Smooth muscle cell (in vitro differentiated cells): ENCODE results near the gene CD53. TPM values are rescaled to one million over a fixed set of nuclear protein-coding genes. Genes with fewer than 3 reads are reported as not detected.

ENCODE experiments used
- DNase-seq: peaks from one replicate; lab custom pipeline; 2025; ENCODE audit not compliant: unreplicated experiment; lab: John Stamatoyannopoulos, UW
- H2AFZ ChIP-seq: fragments of 200-600 bp; sonication (generic); 2 replicates; pipeline ENCODE4 v1.6.0; 2016; ENCODE audit warnings: antibody characterized with exemption, low read depth, mild to moderate bottlenecking
- H3F3A ChIP-seq: fragments of 200-600 bp; sonication (generic); 2 replicates; pipeline ENCODE4 v1.6.0; 2017; ENCODE audit warnings: antibody characterized with exemption, low read depth
- H3K27ac ChIP-seq: fragments of 200-600 bp; sonication (generic); 2 replicates; pipeline ENCODE4 v1.5.1; 2016; ENCODE audit warnings: low read depth, mild to moderate bottlenecking
- H3K27me3 ChIP-seq: fragments of 200-600 bp; sonication (generic); 2 replicates; pipeline ENCODE4 v1.6.1; 2016; ENCODE audit warnings: low read depth, mild to moderate bottlenecking
- H3K36me3 ChIP-seq: fragments of 200-600 bp; sonication (generic); 2 replicates; pipeline ENCODE4 v1.5.1; 2016; ENCODE audit warnings: low read depth
- H3K4me1 ChIP-seq: fragments of 200-600 bp; sonication (generic); 2 replicates; pipeline ENCODE4 v1.5.1; 2016; ENCODE audit warnings: low read depth
- H3K4me2 ChIP-seq: fragments of 200-600 bp; sonication (generic); 2 replicates; pipeline ENCODE4 v1.6.0; 2016; ENCODE audit warnings: mild to moderate bottlenecking
- H3K4me3 ChIP-seq: fragments of 200-600 bp; sonication (generic); 2 replicates; pipeline ENCODE4 v1.5.1; 2016; ENCODE audit warnings: mild to moderate bottlenecking
- H3K79me2 ChIP-seq: fragments of 200-600 bp; sonication (generic); 2 replicates; pipeline ENCODE4 v1.6.0; 2016; ENCODE audit warnings: low read depth, mild to moderate bottlenecking
- H3K9ac ChIP-seq: fragments of 200-600 bp; sonication (generic); 2 replicates; pipeline ENCODE4 v1.6.0; 2016; ENCODE audit warnings: low read depth
- H3K9me3 ChIP-seq: fragments of 200-600 bp; sonication (generic); replicated peaks from 2 replicates; pipeline ENCODE4 v1.5.1; 2016; ENCODE audit warnings: low read depth
- H4K20me1 ChIP-seq: fragments of 200-600 bp; sonication (generic); 2 replicates; pipeline ENCODE4 v1.6.0; 2016; ENCODE audit warnings: low read depth
- WGBS: methylation state at CpG from one replicate; pipeline ENCODE4 v1.1.7; 2016; ENCODE audit warnings: low lambda C conversion rate; 5-methylcytosine and 5-hydroxymethylcytosine counted together
- polyA plus RNA-seq: library from polyadenylated mRNA; unstranded; fragments of >200 nt; fragmentation: Nextera tagmentation; extraction: Ambion mirVana; gene quantifications from 2 replicates; pipeline ENCODE4 v1.2.1, GENCODE V29; 2016
- total RNA-seq: library from RNA; depleted of rRNA; stranded (reverse); fragments of >200 nt; gene quantifications from 2 replicates; pipeline ENCODE4 v1.2.3, GENCODE V29; 2014
- TF ChIP-seq, protein P1 (sequence below): fragments of 200-600 bp; sonication (generic); IDR thresholded peaks from 2 replicates; pipeline ENCODE4 v1.5.1; 2017; ENCODE audit warnings: borderline replicate concordance, mild to moderate bottlenecking, antibody characterized with exemption; ENCODE audit not compliant: insufficient read depth, poor library complexity, severe bottlenecking

Gene CD53
- total and polyA plus RNA-seq, 2 experiments from 2014 or later: not detected

DNA sequence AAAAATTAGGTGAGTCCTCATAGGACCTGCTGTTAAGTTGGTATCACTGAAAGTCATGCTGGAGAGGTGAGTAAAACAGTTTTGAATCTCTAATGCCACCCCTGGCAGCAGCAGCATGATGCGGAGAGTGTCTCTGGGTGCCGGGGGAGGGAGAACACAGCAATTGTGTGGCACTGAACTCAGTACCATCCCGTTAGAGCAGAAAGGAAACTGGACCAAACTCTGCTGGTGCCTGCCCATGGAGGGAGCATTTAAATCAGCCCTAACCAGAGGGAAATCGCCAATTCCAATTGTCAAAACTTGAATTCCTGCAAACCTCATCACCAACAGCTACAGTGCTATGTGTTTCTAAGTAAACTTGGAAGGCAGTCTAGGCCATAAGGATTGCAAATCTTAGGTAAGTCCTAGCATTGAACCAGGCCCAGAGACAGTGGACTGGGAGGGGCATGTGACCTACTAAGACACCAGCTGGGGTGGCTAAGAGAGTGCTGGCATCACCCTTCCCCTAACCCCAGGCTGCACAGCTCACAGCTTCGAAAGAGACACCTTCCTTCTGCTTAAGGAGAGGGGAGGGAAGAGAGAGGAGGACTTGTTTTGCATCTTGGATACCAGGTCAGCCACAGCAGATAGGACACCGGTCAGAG is 30.0 kb downstream of the CD53 start:
- Histone ChIP-seq H2AFZ (no peak overlapping the region), H3F3A (no peaks in the 10 kb centered on the region), H3K9me3 (no peaks in the 10 kb centered on the region), H3K4me2 (no peak overlapping the region), H3K9ac (no peak overlapping the region), H3K4me1 (no peaks in the 10 kb centered on the region), H4K20me1 (no peaks in the 10 kb centered on the region), H3K4me3 (no peak overlapping the region), H3K79me2 (no peaks in the 10 kb centered on the region), H3K27ac (no peak overlapping the region), H3K36me3 (no peaks in the 10 kb centered on the region), H3K27me3 (no peaks in the 10 kb centered on the region)
- DNase-seq: no peak
- TF ChIP-seq, protein P1, sequence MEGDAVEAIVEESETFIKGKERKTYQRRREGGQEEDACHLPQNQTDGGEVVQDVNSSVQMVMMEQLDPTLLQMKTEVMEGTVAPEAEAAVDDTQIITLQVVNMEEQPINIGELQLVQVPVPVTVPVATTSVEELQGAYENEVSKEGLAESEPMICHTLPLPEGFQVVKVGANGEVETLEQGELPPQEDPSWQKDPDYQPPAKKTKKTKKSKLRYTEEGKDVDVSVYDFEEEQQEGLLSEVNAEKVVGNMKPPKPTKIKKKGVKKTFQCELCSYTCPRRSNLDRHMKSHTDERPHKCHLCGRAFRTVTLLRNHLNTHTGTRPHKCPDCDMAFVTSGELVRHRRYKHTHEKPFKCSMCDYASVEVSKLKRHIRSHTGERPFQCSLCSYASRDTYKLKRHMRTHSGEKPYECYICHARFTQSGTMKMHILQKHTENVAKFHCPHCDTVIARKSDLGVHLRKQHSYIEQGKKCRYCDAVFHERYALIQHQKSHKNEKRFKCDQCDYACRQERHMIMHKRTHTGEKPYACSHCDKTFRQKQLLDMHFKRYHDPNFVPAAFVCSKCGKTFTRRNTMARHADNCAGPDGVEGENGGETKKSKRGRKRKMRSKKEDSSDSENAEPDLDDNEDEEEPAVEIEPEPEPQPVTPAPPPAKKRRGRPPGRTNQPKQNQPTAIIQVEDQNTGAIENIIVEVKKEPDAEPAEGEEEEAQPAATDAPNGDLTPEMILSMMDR: no peak
- WGBS: 85% methylated on average over 6 of the region's 6 CpGs

DNA sequence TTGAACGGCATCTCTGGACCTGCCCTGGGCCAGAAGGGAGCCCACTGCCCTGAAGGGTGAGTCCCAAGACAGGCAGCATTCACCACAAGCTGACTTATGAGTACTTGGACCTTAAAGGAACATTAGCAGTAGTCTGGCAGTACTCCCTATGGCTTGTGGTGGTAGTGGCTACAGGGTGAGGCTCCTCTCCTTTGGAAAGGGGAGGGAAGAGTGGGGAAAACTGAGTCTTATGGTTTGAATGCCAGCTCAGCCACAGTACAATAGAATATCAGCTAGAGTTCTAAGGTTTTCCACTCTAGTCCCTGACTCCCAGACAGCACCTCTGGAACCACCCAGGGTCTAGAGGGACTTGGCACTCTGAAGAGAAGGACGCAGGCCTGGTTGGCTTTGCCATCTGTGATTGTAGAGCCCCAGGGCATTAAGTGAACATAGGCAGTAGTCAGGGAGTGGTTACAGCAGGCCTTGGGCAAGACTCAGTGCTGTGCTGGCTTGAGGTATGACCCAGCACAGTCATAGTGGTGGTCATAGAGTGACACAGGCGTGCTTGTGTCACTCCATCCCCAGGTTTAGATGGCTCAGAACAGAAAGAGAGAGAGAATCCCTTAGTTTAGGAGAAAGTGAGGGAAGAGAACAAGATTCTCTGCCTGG is 31.0 kb downstream of the CD53 start:
- Histone ChIP-seq H3K27ac (no peak overlapping the region), H2AFZ (no peak overlapping the region), H3F3A (no peaks in the 10 kb centered on the region), H3K79me2 (no peaks in the 10 kb centered on the region), H3K9ac (no peak overlapping the region), H3K27me3 (no peaks in the 10 kb centered on the region), H3K4me3 (no peak overlapping the region), H3K9me3 (no peaks in the 10 kb centered on the region), H3K36me3 (no peaks in the 10 kb centered on the region), H3K4me1 (no peaks in the 10 kb centered on the region), H4K20me1 (no peaks in the 10 kb centered on the region), H3K4me2 (no peak overlapping the region)
- TF ChIP-seq, protein P1: no peak
- 85% methylated on average over 3 of the region's 3 CpGs for WGBS
- DNase-seq: no peak

- TF ChIP-seq, protein P1: no peak
- Histone ChIP-seq H2AFZ (no peak overlapping the region), H3K36me3 (no peaks in the 10 kb centered on the region), H4K20me1 (no peaks in the 10 kb centered on the region), H3F3A (no peaks in the 10 kb centered on the region), H3K4me3 (no peak overlapping the region), H3K27ac (no peak overlapping the region), H3K79me2 (no peaks in the 10 kb centered on the region), H3K27me3 (no peaks in the 10 kb centered on the region), H3K9me3 (no peaks in the 10 kb centered on the region), H3K4me2 (no peak overlapping the region), H3K4me1 (no peaks in the 10 kb centered on the region), H3K9ac (no peak overlapping the region)
- no peak for DNase-seq
These were observed 39.8 kb downstream of the CD53 start for GRCh38 chr1:110912784-110913183.

- Histone ChIP-seq H3K79me2 (no peaks in the 10 kb centered on the region), H3K36me3 (no peaks in the 10 kb centered on the region), H3K4me1 (no peaks in the 10 kb centered on the region), H3K9me3 (no peaks in the 10 kb centered on the region), H3K27ac (no peak overlapping the region), H3K4me3 (no peak overlapping the region), H3K27me3 (no peaks in the 10 kb centered on the region), H3F3A (no peaks in the 10 kb centered on the region), H4K20me1 (no peaks in the 10 kb centered on the region), H3K9ac (no peak overlapping the region), H2AFZ (no peak overlapping the region), H3K4me2 (no peak overlapping the region)
- TF ChIP-seq, protein P1: no peak
- 86% methylated on average over 3 of the region's 3 CpGs for WGBS
- no peak for DNase-seq
These were observed 41.7 kb downstream of the CD53 start for GRCh38 chr1:110914676-110915075.
